Measurements from ENCODE around the gene TMEM208.
A peak's percentile ranks its signal among the peaks of the same experiment; 100 is the strongest.

Gene TMEM208

GRCh38 chr16:67187175-67187890 lies 39.6 kb upstream of the TMEM208 start:
- no peak for DNase-seq (ENCODE audit: low read depth)
- TF ChIP-seq CTCF (IDR thresholded peaks at IDR 0.05; ENCODE audit: low read depth, low read length, missing control alignments) = no peak
- no peak overlapping the region for H3K4me3 ChIP-seq (ENCODE audit: low read depth, low read length)
- in situ Hi-C loops (cut with HindIII; ENCODE audit: low sequenced_read_pairs) = no loop called here

GRCh38 chr16:67188323-67188722 lies 38.6 kb upstream of the TMEM208 start:
- TF ChIP-seq CTCF (IDR thresholded peaks at IDR 0.05; ENCODE audit: low read depth, low read length, missing control alignments) = no peak
- no peak overlapping the region for H3K4me3 ChIP-seq (ENCODE audit: low read depth, low read length)
- DNase-seq (ENCODE audit: low read depth) = no peak
- in situ Hi-C loops (cut with HindIII; ENCODE audit: low sequenced_read_pairs) = no loop called here

- in situ Hi-C loops (cut with HindIII; ENCODE audit: low sequenced_read_pairs) = no loop called here
- H3K4me3 ChIP-seq (ENCODE audit: low read depth, low read length) = no peak overlapping the region
- DNase-seq (ENCODE audit: low read depth) = no peak
- TF ChIP-seq CTCF (IDR thresholded peaks at IDR 0.05; ENCODE audit: low read depth, low read length, missing control alignments) = no peak
These were observed 38.1 kb upstream of the TMEM208 start for GRCh38 chr16:67188798-67189197.

- TF ChIP-seq CTCF (IDR thresholded peaks at IDR 0.05; ENCODE audit: low read depth, low read length, missing control alignments) = no peak
- no peak for DNase-seq (ENCODE audit: low read depth)
- in situ Hi-C loops (cut with HindIII; ENCODE audit: low sequenced_read_pairs) = no loop called here
- H3K4me3 ChIP-seq (ENCODE audit: low read depth, low read length) = no peak within 1 kb of the TSS
These were observed 36.9 kb upstream of the TMEM208 start, which contains the start of gene EXOC3L1 for GRCh38 chr16:67190041-67190440. TSS of gene EXOC3L1 (minus strand) at chr16:67190136. CDS start at chr16:67189676, 460 bp downstream.

GRCh38 chr16:67190448-67191399 lies 36.2 kb upstream of the TMEM208 start:
- H3K4me3 ChIP-seq (ENCODE audit: low read depth, low read length) = no peak overlapping the region
- TF ChIP-seq CTCF (IDR thresholded peaks at IDR 0.05; ENCODE audit: low read depth, low read length, missing control alignments) = no peak
- in situ Hi-C loops (cut with HindIII; ENCODE audit: low sequenced_read_pairs) = no loop called here
- DNase-seq (ENCODE audit: low read depth) = no peak

GRCh38 chr16:67191411-67191994 lies 35.4 kb upstream of the TMEM208 start:
- no peak for TF ChIP-seq CTCF (IDR thresholded peaks at IDR 0.05; ENCODE audit: low read depth, low read length, missing control alignments)
- in situ Hi-C loops (cut with HindIII; ENCODE audit: low sequenced_read_pairs) = no loop called here
- H3K4me3 ChIP-seq (ENCODE audit: low read depth, low read length) = peak overlapping the region; percentile 96
- DNase-seq (ENCODE audit: low read depth) = no peak
